Putamen (tissue), 1 donor: Measurements from ENCODE around the gene ALDH1L1.

ENCODE experiments used
- DNase-seq: peaks from one replicate; pipeline ENCODE4 v3.0.0-alpha.2; 2016; ENCODE audit warnings: low spot score

ALDH1L1 gene

DNA sequence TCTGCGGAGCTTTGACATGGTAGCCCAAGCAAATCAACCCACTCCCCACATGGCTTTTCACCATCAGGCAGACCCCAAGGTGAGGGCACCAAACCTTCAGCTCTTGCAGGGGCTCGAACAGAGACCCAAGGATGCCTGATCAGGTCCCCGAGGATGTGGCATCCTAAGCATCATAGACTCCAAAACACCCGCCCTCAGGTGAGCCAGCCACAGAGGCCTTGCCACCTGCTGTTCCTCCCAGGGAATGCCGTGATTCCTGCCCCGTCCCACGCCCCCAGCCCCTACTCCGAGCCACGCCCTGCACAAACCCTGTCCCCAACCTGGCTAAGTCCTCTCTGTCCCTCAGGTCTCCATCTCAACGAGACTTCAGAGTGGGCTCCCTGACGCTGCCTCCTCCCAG is 61.8 kb downstream of the ALDH1L1 start:
- DNase-seq = no peak

DNA sequence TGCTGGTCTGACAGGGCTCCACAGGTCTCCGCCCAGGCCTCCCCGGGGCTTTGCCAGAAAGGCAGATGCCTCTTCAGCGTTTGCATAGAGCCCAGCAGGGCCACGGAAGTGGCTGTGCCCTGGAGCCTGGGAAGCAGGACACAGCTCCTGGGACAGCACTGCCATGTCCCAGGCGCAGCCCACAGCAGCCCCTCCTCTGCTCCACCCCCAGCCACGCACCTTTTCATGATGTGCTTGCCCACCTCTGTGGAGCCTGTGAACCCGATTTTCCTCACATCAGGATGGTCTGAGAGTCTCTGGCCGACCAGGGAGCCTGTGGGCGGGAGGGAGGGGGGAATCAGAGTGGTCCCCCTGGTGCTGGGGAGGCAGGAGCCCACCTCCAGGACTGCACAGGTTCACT is 62.6 kb downstream of the ALDH1L1 start:
- DNase-seq = no peak

DNA sequence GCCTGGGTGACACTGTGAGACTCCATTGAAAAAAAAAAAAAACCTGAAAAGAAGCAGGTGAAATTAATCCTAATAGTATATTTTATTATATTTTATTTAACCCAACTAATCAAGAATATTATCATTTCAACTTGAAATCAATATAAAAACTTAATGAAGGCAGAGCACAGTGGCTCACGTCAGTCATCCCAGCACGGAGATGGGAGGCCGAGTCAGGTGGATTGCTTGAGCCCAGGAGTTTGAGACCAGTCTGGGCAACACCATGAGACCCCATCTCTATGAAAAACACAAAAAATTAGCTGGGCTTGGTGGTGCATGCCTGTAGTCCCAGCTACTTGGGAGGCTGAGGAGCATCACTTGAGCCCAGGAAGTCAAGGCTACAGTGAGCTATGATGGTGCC is 63.2 kb downstream of the ALDH1L1 start:
- no peak for DNase-seq

DNA sequence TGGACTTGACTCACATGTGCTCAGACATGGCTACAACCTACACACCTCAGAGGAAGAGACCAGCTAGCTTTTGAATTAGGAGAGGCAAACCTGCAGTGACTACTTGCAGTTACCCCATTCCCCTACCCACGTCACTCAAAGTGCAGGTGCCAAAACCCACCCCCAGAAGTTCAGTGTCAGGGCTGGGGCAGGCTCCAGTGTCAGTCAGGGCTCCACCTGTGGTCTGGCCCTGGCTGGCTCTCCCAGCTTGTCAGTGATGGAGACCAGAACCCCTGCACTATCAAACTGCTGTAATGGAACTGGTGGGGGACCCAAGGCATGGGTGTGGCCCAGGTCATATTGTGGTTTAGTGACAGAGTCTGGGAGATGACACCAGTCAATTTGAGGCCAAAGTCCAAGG is 63.9 kb downstream of the ALDH1L1 start:
- DNase-seq = no peak

DNA sequence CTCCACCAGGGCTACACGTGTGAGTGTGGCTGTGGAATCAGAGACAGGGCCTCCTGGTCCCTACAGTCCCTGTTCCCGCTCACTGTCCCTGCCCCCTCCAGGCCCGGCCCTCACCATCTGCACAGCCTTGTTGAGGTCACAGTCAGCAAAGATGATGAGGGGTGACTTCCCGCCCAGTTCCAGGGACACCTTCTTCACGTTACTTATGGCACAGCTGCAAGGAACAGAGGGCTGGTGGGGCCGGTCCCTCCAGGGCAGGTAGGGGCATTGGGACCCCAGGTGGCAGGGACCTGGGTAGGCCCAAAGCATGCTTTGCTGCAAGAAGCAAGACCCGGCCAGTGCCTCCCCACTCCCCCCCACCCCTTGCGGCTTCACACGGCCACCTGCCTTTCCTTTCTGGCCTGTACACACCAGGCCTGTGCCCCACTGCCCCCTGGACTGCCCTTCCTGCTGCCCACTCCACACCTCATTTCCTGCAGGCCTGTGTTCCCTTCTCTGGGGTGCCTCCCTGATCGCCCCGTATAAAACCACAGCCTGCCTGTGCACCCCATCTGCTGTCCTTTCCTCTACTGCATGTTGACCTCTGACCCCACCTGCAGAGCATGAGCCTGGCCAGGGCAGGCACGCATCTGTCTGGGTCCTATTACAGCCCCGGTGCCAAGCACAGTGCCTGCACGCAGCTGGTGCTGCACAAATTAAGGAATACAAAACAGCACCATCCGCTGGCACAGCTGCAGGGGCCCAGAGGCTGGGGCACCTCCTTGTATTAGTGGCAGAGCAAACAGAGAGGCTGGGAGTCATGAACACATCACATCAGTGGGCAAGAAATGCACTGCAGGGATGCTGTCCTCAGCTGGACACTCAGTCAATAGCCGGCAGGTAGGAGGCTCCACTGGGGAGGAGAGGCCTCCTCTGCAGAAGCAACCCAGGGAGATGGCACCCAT is 65.7 kb downstream of the ALDH1L1 start:
- DNase-seq = no peak

DNA sequence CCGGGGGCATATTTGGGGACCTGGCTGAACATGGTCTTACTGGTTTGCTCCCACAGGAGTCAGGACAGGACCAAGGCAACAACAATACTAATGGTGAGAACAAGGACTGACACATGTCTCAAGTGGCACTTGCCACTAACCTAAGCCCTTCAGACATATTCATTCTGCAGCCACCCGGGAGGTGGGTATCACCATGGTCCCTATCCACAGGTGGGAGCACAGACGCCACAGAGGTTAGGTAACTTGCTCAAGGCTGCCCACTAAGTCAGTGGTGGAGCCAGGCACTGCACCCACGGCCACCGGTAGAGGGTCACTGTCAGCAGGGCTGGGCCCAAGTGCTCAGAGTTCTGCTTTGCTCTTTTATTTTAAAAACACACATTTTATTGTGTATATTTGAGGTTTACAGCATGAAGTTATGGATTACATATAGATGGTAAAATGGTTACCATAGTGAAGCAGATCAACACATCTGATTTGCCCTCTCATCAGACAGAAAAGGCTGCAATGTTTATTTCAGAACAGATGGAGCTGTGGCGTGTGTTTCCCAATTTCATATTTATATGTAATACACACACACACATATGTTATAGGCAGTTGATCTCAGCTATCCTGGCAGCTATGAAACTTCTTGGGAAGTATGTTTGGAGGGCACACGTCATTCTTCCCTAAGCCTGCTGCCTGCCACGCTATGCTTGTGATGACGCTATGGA is 66.5 kb downstream of the ALDH1L1 start:
- no peak for DNase-seq

DNA sequence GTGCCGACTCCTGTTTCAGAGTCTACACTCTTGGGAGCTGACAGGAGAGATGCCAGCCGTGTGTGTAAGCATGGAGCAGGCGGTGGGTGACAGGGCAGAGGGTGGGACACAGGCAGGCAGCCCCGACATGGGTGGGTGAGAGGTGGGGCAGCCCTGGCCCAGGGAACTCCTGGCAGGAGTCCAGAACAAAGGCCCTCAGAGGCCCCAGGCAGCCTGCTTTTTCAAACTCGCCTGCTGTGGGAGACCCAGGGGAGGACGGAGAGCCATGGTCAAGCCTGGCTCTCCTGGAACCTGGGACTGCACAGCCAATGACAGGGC is 67.2 kb downstream of the ALDH1L1 start:
- no peak for DNase-seq

DNA sequence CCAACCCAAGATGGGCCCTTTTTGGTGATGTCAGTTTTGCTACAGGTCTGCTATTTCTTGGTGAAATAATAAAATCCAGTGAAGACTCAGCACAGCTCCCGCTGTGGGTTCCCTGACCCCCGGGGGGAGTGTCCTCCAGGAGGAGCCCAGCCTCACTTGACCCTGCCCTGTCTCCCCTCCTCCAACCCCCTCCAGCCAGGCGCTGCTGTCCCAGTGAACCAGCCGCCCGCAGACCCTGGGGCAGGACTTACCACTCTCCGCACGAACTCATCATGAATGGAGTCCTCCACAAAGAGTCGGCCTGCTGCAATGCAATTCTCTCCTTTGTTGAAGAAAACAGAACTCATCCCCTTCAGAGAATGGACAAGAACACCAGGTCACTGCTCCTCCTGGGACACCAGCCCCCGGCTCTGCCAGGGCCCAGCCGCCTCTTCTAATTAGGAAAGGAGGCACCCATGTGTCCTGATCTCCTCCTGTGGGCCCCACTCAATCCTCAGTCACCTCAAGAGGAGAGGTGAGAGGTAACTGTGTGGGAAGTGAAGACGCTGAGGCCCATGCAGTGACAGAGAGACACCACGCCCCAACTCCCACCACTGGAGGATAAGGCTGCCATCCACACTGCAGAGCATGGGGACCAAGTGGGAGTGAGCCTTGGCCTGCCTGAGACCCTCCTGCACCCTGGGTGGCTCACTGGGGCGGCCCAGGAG is 67.7 kb downstream of the ALDH1L1 start:
- no peak for DNase-seq

DNA sequence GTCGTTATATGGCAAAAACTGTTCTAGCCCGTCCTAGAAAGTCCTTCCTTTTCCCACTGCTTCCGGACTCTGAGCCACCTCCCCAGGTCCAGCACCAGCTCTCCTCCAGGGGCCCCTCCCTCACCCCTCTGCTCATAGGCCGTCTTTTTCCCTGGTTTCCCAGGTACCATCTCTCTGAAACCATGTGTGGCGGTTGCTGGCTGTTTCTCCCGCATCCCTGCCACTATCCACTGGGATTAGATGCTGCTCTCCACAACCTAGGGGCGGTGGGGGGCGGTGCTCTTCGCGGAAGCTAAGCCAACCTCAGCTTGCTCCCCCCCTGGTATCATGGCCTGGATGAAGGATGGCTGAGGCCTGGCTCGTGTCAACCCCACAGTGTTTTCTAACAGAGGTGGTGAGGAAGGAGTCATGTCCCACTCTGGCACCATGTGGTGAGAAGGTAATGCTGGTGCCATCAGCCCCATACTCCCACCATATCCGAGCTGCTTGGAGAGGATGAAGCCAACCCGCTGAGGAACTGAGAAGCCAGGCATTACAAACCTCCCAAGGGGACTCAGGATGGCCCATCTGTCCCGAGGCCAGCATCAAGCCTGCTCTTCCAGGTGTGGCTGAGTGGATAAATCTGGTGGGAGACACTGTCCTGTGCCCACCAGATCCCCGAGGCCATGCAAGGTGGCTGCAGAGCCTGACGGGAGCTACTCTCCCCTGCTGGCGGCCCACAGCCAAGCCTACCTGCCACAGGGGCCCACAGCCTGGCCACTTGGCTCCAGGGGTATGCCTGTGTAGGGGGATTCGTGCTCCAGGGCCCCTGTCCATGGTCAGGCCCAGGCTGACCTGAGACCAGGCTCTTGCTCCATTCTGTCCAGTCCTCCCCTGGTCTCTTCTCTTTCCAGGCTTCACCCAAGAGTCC is 68.6 kb downstream of the ALDH1L1 start:
- no peak for DNase-seq

DNA sequence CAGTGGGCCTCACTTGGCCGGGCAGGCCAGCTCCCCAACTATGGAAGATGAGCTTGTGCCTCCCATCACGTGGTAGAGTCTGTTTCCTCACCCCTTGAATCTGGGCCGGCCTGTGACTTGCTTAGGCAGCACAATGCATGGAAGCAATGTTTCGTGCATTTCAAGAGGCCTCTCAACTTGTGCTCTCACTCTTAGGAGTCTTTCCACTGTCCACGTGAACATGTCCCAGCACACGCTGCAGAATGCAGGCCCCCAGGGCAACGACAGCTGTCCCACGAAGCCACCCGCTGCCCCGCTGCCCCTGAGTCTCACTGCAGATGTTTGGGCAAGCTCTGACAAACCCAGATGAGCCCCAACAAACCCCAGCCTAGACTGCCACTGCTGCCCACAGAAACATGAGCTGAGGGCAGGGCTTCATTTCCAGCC is 69.2 kb downstream of the ALDH1L1 start:
- no peak for DNase-seq

DNA sequence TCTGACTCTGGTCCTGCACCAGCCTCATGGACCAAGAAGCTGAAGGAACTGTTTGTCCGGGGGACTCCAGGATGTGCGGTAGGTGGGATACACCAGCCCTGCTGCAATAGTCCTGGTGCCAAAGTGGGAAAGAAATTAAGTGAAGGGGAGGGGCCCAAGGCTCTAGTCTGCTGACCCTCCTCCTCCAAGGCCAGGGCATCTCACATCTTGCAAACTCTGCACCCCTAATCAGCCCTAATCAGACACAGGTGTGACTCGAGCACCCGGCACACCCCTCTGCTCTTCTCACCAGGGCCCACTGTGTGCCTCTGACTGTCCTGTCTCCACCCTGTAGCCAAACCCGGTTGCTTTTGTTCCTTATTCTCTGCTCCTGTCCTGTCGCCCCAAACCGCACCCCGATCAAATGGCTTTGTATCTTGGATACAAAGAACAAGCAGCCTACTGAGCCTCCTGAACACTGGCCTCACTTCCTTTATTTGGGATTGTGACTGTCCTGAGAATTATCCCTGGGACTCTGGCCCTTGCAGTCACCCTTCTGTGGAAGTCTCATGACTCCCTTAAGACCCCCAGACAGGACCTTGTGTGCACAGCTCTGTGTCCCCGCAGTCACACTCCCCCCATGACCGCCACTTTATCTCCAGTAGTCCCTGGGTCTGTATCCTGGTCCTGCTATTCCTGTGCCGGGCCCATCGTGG is 69.8 kb downstream of the ALDH1L1 start:
- no peak for DNase-seq

DNA sequence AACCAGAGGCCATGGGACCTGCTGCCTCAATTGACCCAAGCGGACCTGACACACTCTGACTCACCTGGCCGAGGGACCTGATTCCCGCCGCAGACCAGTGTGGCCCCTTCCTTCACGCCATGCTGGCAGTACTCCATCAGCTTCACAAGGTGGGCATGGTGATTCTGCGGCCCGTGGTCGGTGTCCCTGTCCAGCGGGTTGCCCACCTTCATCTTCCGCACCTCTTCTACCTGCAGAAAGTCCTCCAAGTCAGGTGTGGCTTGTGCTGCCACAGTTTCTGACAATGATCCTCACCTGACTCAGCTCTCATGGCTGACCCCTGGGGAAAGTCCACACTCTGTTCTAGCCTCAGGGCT is 70.5 kb downstream of the ALDH1L1 start:
- DNase-seq = no peak

DNA sequence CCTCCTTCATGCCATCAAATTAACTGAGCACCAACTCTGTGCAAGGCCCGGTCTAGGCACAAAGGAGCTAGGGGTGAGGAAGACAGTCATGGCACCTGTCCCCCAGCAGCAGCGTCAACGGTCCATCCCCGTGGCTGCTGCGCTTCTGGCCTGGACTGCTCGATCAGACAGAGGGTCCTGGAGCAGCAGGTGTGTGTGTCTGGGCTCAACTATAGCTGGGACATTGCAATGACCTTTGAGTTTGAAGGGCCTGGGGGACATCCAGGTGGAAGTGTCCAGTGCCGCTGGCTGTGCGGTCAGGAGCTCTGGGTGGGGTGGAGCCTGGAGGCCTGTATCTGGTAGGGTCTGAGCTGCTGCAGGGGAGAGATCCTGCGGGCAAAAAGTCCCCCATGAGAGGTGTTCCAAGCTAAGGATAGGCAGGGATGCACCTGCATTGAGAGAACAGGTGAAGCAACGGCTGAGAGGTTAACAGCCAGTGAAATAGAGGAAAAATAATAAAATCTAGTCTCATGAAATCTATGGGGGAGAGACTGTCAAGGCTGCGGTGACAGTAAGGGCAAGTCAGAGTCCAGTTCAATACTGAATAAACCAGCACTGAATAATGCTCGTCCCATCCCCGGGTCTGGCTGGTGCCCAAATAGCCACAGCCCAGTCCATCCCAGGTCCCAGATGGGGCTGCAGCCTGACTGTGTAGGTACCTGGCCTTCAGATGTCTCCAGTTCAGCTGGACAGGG is 71.1 kb downstream of the ALDH1L1 start:
- DNase-seq = no peak

DNA sequence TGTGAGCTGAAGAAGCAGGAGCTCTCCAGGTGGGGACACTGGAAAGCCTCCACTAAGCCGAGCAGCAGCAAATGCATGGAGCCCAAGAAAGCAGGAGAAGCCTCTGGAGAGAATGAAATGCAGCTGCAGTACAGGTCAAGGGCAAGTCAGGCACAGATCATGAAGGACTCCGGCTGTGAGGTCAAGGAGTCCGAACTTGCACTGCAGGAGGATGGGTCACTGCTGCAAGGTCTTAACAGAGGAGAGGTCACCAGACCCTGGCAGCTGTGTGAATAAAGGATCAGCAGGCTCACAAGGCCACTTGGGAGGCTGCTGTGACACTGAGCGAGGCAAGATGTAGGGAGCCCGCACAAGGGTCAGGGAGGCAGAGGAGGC is 71.7 kb downstream of the ALDH1L1 start:
- DNase-seq = no peak

DNA sequence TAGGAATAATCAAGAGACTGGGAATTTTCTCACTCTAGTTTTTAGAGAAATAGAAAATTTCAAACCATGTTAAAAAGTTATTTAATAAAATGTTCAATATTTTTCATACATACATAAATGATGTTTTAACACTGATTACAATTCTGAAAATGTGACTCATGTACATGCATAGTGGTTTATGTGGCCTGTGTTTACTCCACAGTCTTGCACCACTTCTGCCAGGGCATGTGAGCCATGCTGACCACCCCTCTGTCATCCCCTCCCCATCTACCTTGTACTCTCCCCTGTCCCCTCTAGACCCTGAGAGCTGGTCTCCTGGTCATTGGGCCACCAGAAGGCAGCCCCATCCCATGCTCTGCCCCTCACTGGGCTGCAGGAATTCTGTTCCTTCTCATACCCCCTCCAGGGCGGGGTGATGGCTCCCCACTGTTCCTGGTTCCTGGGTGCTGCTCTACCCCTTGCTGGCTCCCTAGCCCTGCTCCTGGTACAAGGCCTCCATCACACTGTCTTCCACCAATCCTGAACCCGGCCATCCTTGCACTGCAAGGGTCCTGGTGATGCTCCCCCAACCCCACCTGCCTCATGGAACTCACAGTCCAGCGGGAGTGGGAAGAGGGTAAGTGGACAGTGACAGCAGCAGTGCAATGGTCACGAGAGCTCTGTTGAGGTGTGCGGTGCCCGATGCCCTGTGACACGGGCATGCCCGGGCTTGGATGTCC is 72.3 kb downstream of the ALDH1L1 start:
- no peak for DNase-seq

DNA sequence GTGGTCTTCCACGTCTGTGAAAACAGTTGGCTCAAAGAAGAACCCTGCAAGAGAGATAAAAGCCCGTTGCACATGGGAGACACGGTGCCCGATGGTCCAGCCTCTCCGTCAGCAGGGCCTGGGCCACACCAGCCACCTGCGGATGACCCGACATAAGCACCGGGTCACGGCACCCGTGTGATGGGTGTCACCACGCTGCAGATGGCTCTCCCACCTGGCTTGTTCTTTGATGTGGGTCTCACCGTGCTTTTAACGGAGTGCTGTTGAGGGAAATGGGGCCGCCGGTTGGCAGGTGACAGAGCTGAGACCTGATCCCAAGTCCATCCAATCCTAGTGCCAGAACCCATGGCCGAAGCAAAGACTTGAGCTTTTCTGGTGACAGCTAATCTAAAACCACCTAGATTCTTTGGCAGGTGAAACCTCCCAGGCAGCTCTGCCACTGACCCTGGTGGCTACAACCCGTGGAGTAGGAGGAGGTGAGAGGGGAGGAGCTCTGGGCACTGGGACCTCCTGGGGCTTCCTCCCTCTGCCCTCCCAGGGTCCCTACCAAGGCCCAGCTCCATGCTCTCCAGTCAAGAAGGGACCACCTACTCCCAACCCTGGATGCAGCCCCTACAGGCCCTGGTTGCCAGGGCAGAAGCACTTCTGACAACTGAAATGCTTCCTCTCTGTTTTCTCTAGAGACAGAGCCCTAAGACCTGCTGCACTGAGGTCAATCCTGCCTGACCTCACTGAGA is 73.0 kb downstream of the ALDH1L1 start:
- no peak for DNase-seq

DNA sequence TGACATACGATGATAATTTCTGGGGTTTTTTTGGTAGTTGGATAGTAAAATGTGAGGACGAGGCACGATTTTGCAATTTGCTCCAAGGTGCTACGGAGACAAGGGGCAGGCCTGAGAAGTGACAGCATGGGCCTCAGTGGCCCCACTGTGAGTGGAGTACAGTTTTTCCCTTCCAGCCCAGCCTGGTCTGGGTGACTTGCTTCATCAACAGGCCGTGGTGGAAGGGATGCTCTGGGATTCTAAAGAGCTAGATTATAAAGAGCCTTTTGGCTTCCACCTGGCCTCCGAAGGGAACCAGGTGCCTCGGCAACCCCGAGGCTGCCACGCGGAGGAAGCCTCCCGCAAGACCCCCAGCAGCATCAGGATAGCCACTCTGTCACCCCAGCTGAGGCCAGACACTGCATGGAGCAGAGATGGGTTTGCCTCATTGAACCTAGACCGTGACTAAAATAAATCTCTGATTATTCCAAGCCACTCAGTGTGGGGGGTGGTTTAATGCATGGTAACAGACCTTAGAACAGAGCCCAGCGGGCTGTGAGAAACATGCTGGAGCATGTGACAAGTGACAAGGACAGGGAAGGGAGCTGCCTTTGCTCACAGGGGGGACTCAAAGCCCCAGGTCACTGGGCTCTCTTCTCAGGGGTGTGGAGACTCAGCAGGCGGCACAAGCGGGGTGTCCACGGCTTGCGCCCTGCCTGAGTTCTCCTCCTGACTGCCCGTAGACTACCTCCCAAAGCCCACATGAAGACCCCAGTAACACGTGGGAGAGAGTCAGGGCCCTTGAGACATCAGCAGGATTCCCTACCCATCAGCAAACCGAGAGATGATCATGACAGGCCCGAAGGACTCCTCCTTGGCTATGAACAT is 73.8 kb downstream of the ALDH1L1 start:
- no peak for DNase-seq

DNA sequence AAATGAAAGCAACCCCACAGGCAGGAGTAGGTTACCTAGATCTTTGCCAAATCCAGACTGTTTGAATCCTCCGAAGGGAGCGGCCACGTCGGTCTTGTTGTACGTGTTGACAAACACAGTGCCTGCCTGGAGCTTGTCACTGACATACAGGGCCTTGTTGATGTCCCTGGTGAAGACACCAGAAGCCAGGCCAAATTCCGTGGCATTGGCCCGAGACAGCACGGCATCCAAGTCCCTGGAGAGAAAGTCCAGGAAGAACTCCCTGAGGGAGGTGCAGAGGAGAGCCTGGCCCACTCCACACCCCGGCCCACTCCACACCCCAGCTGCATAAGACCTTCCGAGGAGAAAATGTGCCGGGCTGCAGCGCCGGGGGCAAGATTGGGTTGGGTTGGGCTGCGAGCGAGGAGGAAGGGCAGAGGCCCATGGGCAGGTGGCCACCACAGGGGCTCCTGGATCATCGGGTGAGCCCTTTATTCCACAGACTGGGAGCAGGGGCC is 74.6 kb downstream of the ALDH1L1 start:
- DNase-seq = no peak
